Natural killer cell (primary cell): ENCODE results near the gene PTPRJ. TPM values are rescaled to one million over a fixed set of nuclear protein-coding genes. Genes with fewer than 3 reads are reported as not detected.

Experiments used
- ATAC-seq, 3 donors: fragments of 150-1000 bp in 2 of 3; fragments of 200-7000 bp in 1 of 3; cut with Tn5 transposase; 1 replicate in 1 of 3; 2 replicates in 2 of 3; pipeline ENCODE4 v1.10.0; 2021; ENCODE audit warnings: mild to moderate bottlenecking in 2 of 3, moderate library complexity in 2 of 3
- DNase-seq, 2 donors: peaks; one replicate each; pipeline versions ENCODE4 v3.0.0 to v3.0.0-alpha.2; 2013 to 2021; ENCODE audit warnings: mixed read lengths in 1 of 2
- H3K27ac ChIP-seq: one replicate; pipeline ENCODE4 v1.5.1; 2013; ENCODE audit warnings: mild to moderate bottlenecking, low read length
- H3K27me3 ChIP-seq: one replicate; pipeline ENCODE4 v1.6.1; 2013; ENCODE audit warnings: low read length; ENCODE audit not compliant: control insufficient read depth, insufficient read depth
- H3K36me3 ChIP-seq: one replicate; pipeline ENCODE4 v1.6.1; 2013; ENCODE audit warnings: low read length; ENCODE audit not compliant: control insufficient read depth, insufficient read depth
- H3K4me1 ChIP-seq: one replicate; pipeline ENCODE4 v1.6.1; 2013; ENCODE audit warnings: low read length; ENCODE audit not compliant: control insufficient read depth, insufficient read depth
- H3K4me3 ChIP-seq: one replicate; pipeline ENCODE4 v1.5.1; 2013; ENCODE audit warnings: low read length
- H3K9me3 ChIP-seq: one replicate; pipeline ENCODE4 v1.6.1; 2013; ENCODE audit warnings: low read length; ENCODE audit not compliant: control insufficient read depth, insufficient read depth
- H3K27ac Mint-ChIP-seq, 2 donors: one replicate each; pipeline ENCODE4 v1.8.0; 2022; ENCODE audit warnings: mild to moderate bottlenecking in 2 of 2, mixed read lengths in 2 of 2, moderate library complexity in 1 of 2
- H3K27me3 Mint-ChIP-seq, 2 donors: one replicate each; pipeline ENCODE4 v1.8.0; 2022; ENCODE audit warnings: low read depth in 2 of 2, mixed read lengths in 2 of 2
- H3K36me3 Mint-ChIP-seq: one replicate; pipeline ENCODE4 v1.8.0; 2022; ENCODE audit warnings: mixed read lengths
- H3K4me1 Mint-ChIP-seq, 2 donors: one replicate each; pipeline ENCODE4 v1.8.0; 2022; ENCODE audit warnings: mixed read lengths in 2 of 2
- H3K4me3 Mint-ChIP-seq: one replicate; pipeline ENCODE4 v1.8.0; 2022; ENCODE audit warnings: mild to moderate bottlenecking, moderate library complexity, mixed read lengths
- H3K9me3 Mint-ChIP-seq, 2 donors: one replicate each; pipeline ENCODE4 v1.8.0; 2022; ENCODE audit warnings: mixed read lengths in 2 of 2
- WGBS: methylation state at CpG from one replicate; pipeline ENCODE4 v1.1.7; 2013; ENCODE audit warnings: missing lambda C conversion rate; ENCODE audit not compliant: insufficient coverage; 5-methylcytosine and 5-hydroxymethylcytosine counted together
- intact Hi-C: fragments of 100-400 bp; cut with micrococcal nuclease; formaldehyde crosslinking; loops from one replicate; pipeline ENCODE4 v1.14.2; 2022
- total RNA-seq, 4 donors: library from RNA; stranded (reverse); fragments of 120-200 nt in 1 of 4; gene quantifications; one replicate each; pipeline versions ENCODE4 v1.2.3 to v1.2.4, GENCODE V29; 2013 to 2022
- TF ChIP-seq, protein P1 (sequence below): fragments of 200-600 bp; IDR thresholded peaks from one replicate; pipeline ENCODE4 v1.8.0; 2022; ENCODE audit warnings: antibody characterized with exemption

The PTPRJ gene
- total RNA-seq, 3 donors from 2014 or later (not counting 1 experiment from before 2014, with no cell fraction given): 110 to 127 (median 111) TPM

- Histone ChIP-seq H3K36me3 (peaks cover 78% of the 10 kb centered on the region), H3K27ac (no peak overlapping the region), H3K4me3 (no peak overlapping the region), H3K4me1 (peaks cover 10% of the 10 kb centered on the region), H3K27me3 (no peaks in the 10 kb centered on the region), H3K9me3 (no peaks in the 10 kb centered on the region)
- ATAC-seq: no peak
- H3K36me3 Mint-ChIP-seq: peaks cover 7% of the 10 kb centered on the region
- intact Hi-C loops: no loop called here
- TF ChIP-seq, protein P1, sequence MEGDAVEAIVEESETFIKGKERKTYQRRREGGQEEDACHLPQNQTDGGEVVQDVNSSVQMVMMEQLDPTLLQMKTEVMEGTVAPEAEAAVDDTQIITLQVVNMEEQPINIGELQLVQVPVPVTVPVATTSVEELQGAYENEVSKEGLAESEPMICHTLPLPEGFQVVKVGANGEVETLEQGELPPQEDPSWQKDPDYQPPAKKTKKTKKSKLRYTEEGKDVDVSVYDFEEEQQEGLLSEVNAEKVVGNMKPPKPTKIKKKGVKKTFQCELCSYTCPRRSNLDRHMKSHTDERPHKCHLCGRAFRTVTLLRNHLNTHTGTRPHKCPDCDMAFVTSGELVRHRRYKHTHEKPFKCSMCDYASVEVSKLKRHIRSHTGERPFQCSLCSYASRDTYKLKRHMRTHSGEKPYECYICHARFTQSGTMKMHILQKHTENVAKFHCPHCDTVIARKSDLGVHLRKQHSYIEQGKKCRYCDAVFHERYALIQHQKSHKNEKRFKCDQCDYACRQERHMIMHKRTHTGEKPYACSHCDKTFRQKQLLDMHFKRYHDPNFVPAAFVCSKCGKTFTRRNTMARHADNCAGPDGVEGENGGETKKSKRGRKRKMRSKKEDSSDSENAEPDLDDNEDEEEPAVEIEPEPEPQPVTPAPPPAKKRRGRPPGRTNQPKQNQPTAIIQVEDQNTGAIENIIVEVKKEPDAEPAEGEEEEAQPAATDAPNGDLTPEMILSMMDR: no peak
- no peak overlapping the region for H3K4me3 Mint-ChIP-seq
- DNase-seq: no peak
- no peaks in the 10 kb centered on the region for H3K9me3 Mint-ChIP-seq
- peaks cover 39 to 40% of the 10 kb centered on the region in 2 donors for H3K4me1 Mint-ChIP-seq
- 82% methylated on average over 22 of the region's 22 CpGs for WGBS
- peak overlapping the region in 1 of 2 donors; percentile 71 for H3K27ac Mint-ChIP-seq
- no peaks in the 10 kb centered on the region for H3K27me3 Mint-ChIP-seq
Measured at GRCh38 chr11:48127521-48128183, 147.3 kb downstream of the PTPRJ start.

DNA sequence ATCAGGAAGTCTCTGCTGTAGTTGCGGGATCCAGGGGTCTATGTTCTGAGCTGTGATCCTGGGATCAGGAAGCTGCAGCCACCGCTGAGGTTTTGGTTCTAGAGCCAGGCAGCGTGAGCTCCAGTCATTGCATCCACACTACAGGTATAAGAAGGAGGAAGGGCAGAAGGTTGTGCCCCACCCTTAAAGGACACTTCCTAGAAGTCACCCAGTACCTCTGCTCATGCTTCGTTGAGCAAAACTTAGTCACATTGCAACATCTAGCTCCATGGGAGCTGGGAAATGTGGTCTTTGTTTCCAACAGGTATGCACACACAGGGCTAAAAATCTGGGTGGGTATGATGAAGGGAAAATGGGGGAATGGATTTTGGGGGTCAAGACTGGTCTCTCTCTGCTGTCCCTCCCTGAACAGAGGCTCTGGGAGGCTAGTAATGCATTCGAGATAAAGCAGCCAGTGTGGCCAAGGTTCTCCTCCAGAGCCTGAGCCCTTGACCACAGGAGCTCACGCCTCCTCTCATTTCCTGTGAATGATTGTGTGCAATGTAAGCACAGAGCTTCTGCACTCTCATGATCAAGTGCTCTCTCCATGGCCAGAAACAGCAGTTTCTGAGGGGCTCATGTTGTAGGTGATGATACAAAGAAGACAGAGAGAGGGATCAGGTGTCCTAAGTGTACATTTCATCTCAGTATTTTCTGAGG, 149.5 kb downstream of the PTPRJ start:
- no peaks in the 10 kb centered on the region for H3K9me3 ChIP-seq
- H3K36me3 ChIP-seq: peaks cover 70% of the 10 kb centered on the region
- H3K27me3 Mint-ChIP-seq: no peaks in the 10 kb centered on the region
- H3K4me1 ChIP-seq: peaks cover 10% of the 10 kb centered on the region
- H3K4me3 Mint-ChIP-seq: peak overlapping the region; percentile 6
- peak overlapping the region; percentile 58 to 66 for H3K27ac Mint-ChIP-seq
- no peaks in the 10 kb centered on the region for H3K27me3 ChIP-seq
- H3K36me3 Mint-ChIP-seq: peaks cover 7% of the 10 kb centered on the region
- ATAC-seq (peak; percentile 42 to 71 (median 49)), DNase-seq (no peak)
- TF ChIP-seq, protein P1: no peak
- no peak overlapping the region for H3K27ac ChIP-seq
- no peak overlapping the region for H3K4me3 ChIP-seq
- 69% methylated on average over 6 of the region's 6 CpGs for WGBS
- H3K4me1 Mint-ChIP-seq: peaks cover 32 to 40% of the 10 kb centered on the region in 2 donors
- no peaks in the 10 kb centered on the region for H3K9me3 Mint-ChIP-seq
- intact Hi-C loops: no loop called here

- TF ChIP-seq, protein P1: no peak
- Histone ChIP-seq H3K27ac (no peak overlapping the region), H3K4me1 (peaks cover 10% of the 10 kb centered on the region), H3K9me3 (no peaks in the 10 kb centered on the region), H3K4me3 (no peak overlapping the region), H3K36me3 (peaks cover 53% of the 10 kb centered on the region), H3K27me3 (no peaks in the 10 kb centered on the region)
- Mint-ChIP-seq H3K4me1 (peaks cover 11 to 15% of the 10 kb centered on the region in 2 donors), H3K36me3 (no peaks in the 10 kb centered on the region), H3K27me3 (no peaks in the 10 kb centered on the region), H3K27ac (peak overlapping the region in 1 of 2 donors; percentile 42), H3K9me3 (no peaks in the 10 kb centered on the region), H3K4me3 (no peak overlapping the region)
- intact Hi-C loops: no loop called here
- WGBS: over 99% methylated on average over 9 of the region's 10 CpGs
- DNase-seq: no peak
- ATAC-seq: no peak
Measured at GRCh38 chr11:48134221-48134922, 154.0 kb downstream of the PTPRJ start.
